GM20000 (cell line): ENCODE results near the gene COL26A1.

Experiments used
- DNase-seq: peaks from one replicate; pipeline ENCODE4 v3.0.0; 2012; ENCODE audit warnings: low spot score
- CTCF ChIP-seq: IDR thresholded peaks from 2 replicates; pipeline ENCODE4 v1.5.1; 2012; ENCODE audit warnings: mild to moderate bottlenecking, control low read depth; ENCODE audit errors: extremely low read depth, missing control alignments

Gene COL26A1

GRCh38 chr7:101362334-101363195 is at the start of gene COL26A1:
Gene COL26A1, plus strand, starts transcription at chr7:101362875. Its CDS starts 158 bp downstream, at chr7:101363033.
- TF ChIP-seq CTCF: no peak
- peak; percentile 65 for DNase-seq

GRCh38 chr7:101315336-101315735 is 47.3 kb upstream of the COL26A1 start:
- peak; percentile 42 for TF ChIP-seq CTCF
- peak; percentile 67 for DNase-seq

- no peak for TF ChIP-seq CTCF
- DNase-seq: no peak
These were observed 43.3 kb upstream of the COL26A1 start for GRCh38 chr7:101319401-101319800.

GRCh38 chr7:101321491-101322401 is 40.9 kb upstream of the COL26A1 start, which contains the start of gene IFT22:
Gene IFT22, minus strand, starts transcription at chr7:101321812. Its CDS starts 103 bp downstream, at chr7:101321709.
- no peak for TF ChIP-seq CTCF
- peak; percentile 97 for DNase-seq

GRCh38 chr7:101328159-101328558 is 34.5 kb upstream of the COL26A1 start:
- no peak for TF ChIP-seq CTCF
- no peak for DNase-seq

- DNase-seq: no peak
- TF ChIP-seq CTCF: no peak
These were observed 32.6 kb upstream of the COL26A1 start for GRCh38 chr7:101330011-101330484.

GRCh38 chr7:101332026-101332425 is 30.6 kb upstream of the COL26A1 start:
- no peak for TF ChIP-seq CTCF
- no peak for DNase-seq
